SIG-M5 treated with dmso at 0.1 percent for 504 hours (cell line): ENCODE data around the gene UNG.
"Not testable (repeated sequence)": the region's sequence is repeated elsewhere in the genome, so short reads cannot be mapped to it uniquely, and the experiment has no call there.

Experiments
- DNase-seq: peaks from one replicate; lab custom pipeline; 2025; ENCODE audit not compliant: unreplicated experiment; lab: John Stamatoyannopoulos, UW

Gene UNG

GRCh38 chr12:109097435-109098182 lies at the start of gene UNG:
UNG (plus strand) TSS chr12:109097597; CDS start chr12:109097680, 83 bp downstream.
- DNase-seq: peak; percentile 96

GRCh38 chr12:109048706-109049105 lies 48.7 kb upstream of the UNG start:
- DNase-seq: not testable (repeated sequence)

- DNase-seq: not testable (repeated sequence)
Measured at GRCh38 chr12:109049794-109050193, 47.6 kb upstream of the UNG start.

- no peak for DNase-seq
Measured at GRCh38 chr12:109052097-109052413, 45.3 kb upstream of the UNG start.

GRCh38 chr12:109052414-109053323 lies 44.7 kb upstream of the UNG start, which contains the start of gene USP30:
USP30 (plus strand) TSS chr12:109052576; CDS start chr12:109052679, 103 bp downstream.
- peak; percentile 87 for DNase-seq

GRCh38 chr12:109053382-109054123 lies 43.8 kb upstream of the UNG start:
- DNase-seq: peak; percentile 5

GRCh38 chr12:109054124-109054513 lies 43.3 kb upstream of the UNG start:
- DNase-seq: not testable (repeated sequence)

- DNase-seq: no peak
Measured at GRCh38 chr12:109054520-109054919, 42.9 kb upstream of the UNG start.

- DNase-seq: no peak
Measured at GRCh38 chr12:109056891-109057290, 40.5 kb upstream of the UNG start.

- DNase-seq: no peak
Measured at GRCh38 chr12:109057376-109057775, 40.0 kb upstream of the UNG start.

- no peak for DNase-seq
Measured at GRCh38 chr12:109058773-109059172, 38.6 kb upstream of the UNG start.

- no peak for DNase-seq
Measured at GRCh38 chr12:109064143-109064542, 33.3 kb upstream of the UNG start.

GRCh38 chr12:109065154-109065852 lies 32.1 kb upstream of the UNG start:
- DNase-seq: no peak

GRCh38 chr12:109065853-109066193 lies 31.6 kb upstream of the UNG start:
- DNase-seq: no peak

GRCh38 chr12:109069307-109070271 lies 27.8 kb upstream of the UNG start:
- DNase-seq: no peak

- no peak for DNase-seq
Measured at GRCh38 chr12:109074866-109075265, 22.5 kb upstream of the UNG start.

- no peak for DNase-seq
Measured at GRCh38 chr12:109082751-109083150, 14.6 kb upstream of the UNG start.

GRCh38 chr12:109084425-109084824 lies 13.0 kb upstream of the UNG start:
- no peak for DNase-seq

GRCh38 chr12:109085590-109085989 lies 11.8 kb upstream of the UNG start:
- DNase-seq: no peak

GRCh38 chr12:109087250-109087649 lies 10.1 kb upstream of the UNG start:
- no peak for DNase-seq
